Left lung (tissue), 10 donors: Measurements from ENCODE around the gene C17orf113. TPM values are rescaled to one million over a fixed set of nuclear protein-coding genes. Genes with fewer than 3 reads are reported as not detected.

ENCODE experiments used
- ATAC-seq: fragments of 200-7000 bp; cut with Tn5 transposase; one replicate; pipeline ENCODE4 v1.9.1; 2020; ENCODE audit warnings: moderate library complexity
- DNase-seq, 4 donors: peaks; one replicate each; pipeline ENCODE4 v3.0.0-alpha.2; 2013 to 2020
- H3K27ac ChIP-seq, 2 donors: fragments of 200-600 bp; sonication (generic) in 1 of 2; one replicate each; pipeline versions ENCODE4 v1.5.0 to v1.8.0; 2020 to 2021
- H3K27me3 ChIP-seq, 2 donors: fragments of 200-600 bp; sonication (generic) in 1 of 2; one replicate each; pipeline versions ENCODE4 v1.5.0 to v1.8.0; 2020 to 2021
- H3K36me3 ChIP-seq, 2 donors: fragments of 200-600 bp; sonication (generic) in 1 of 2; one replicate each; pipeline versions ENCODE4 v1.5.0 to v1.8.0; 2020 to 2021
- H3K4me1 ChIP-seq, 2 donors: fragments of 200-600 bp; one replicate each; pipeline ENCODE4 v1.8.0; 2021
- H3K4me3 ChIP-seq, 2 donors: fragments of 200-600 bp; sonication (generic) in 1 of 2; one replicate each; pipeline versions ENCODE4 v1.5.0 to v1.8.0; 2020 to 2021; ENCODE audit warnings: mild to moderate bottlenecking in 1 of 2
- H3K9me3 ChIP-seq, 2 donors: fragments of 200-600 bp; sonication (generic) in 1 of 2; one replicate each; pipeline versions ENCODE4 v1.5.0 to v1.8.0; 2020 to 2021
- intact Hi-C, 2 donors: fragments of 100-400 bp; cut with DNase I; formaldehyde crosslinking; loops; one replicate each; pipeline versions ENCODE4 v1.11.2 to v1.14.2; 2022
- polyA plus RNA-seq, 6 donors: library from polyadenylated mRNA; unstranded; fragments of 120-200 nt; gene quantifications; one replicate each; pipeline ENCODE4 v1.2.1, GENCODE V29; 2013; ENCODE audit not compliant: insufficient read length in 6 of 6
- total RNA-seq, 2 donors: library from RNA; stranded (reverse); fragmentation: NEBNext Ultra II Directional; extraction: Animal tissue kit (Norgen Biotek cat#: 25700); gene quantifications; one replicate each; pipeline ENCODE4 v1.2.1, GENCODE V29; 2021
- TF ChIP-seq, protein P1 (sequence below), 2 donors: fragments of 200-600 bp; sonication (generic) in 1 of 2; IDR thresholded peaks; one replicate each; pipeline versions ENCODE4 v1.5.0 to v1.8.0; 2021; ENCODE audit warnings: antibody characterized with exemption in 2 of 2
- donor health status: DM: no; HTN: yes; CAD: no.
- donor health status: DM: no; HTN: no; CAD: no.

The C17orf113 gene
- total and polyA plus RNA-seq, 8 donors: 0.58 to 5.2 (median 4.3) TPM

GRCh38 chr17:42056635-42057034 is 6.2 kb upstream of the C17orf113 start:
- H3K36me3 ChIP-seq: no peaks in the 10 kb centered on the region
- H3K27ac ChIP-seq: no peak overlapping the region
- no peaks in the 10 kb centered on the region for H3K9me3 ChIP-seq
- TF ChIP-seq, protein P1, sequence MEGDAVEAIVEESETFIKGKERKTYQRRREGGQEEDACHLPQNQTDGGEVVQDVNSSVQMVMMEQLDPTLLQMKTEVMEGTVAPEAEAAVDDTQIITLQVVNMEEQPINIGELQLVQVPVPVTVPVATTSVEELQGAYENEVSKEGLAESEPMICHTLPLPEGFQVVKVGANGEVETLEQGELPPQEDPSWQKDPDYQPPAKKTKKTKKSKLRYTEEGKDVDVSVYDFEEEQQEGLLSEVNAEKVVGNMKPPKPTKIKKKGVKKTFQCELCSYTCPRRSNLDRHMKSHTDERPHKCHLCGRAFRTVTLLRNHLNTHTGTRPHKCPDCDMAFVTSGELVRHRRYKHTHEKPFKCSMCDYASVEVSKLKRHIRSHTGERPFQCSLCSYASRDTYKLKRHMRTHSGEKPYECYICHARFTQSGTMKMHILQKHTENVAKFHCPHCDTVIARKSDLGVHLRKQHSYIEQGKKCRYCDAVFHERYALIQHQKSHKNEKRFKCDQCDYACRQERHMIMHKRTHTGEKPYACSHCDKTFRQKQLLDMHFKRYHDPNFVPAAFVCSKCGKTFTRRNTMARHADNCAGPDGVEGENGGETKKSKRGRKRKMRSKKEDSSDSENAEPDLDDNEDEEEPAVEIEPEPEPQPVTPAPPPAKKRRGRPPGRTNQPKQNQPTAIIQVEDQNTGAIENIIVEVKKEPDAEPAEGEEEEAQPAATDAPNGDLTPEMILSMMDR (IDR thresholded peaks at IDR 0.05): no peak
- H3K27me3 ChIP-seq: peaks cover 0 to 25% of the 10 kb centered on the region in 2 donors
- H3K4me3 ChIP-seq: no peak overlapping the region
- intact Hi-C loops: no loop called here
- H3K4me1 ChIP-seq: peaks cover 0 to 1% of the 10 kb centered on the region in 2 donors
- DNase-seq: no peak
- ATAC-seq: no peak

DNA sequence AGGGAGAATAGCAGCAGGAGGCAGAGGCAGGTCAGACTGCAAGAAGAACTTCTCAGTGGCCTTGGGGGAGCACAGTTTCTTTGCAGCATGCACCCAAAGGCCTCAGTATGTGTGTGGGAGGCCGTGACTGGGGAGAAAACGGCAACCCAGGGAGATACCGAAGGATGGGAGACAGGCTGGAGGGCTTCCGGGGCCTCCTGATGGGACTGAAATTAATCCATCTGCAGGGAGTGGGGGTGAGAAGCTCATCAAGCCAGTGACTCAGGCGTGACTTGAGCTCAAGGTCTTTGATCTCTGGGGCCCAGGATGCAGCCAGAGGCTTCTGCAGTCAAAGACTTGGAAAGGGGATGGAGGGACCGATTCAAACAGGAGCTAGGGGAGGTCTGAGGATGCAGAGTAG is 5.1 kb upstream of the C17orf113 start:
- peaks cover 0 to 33% of the 10 kb centered on the region in 2 donors for H3K27me3 ChIP-seq
- peaks cover 0 to 13% of the 10 kb centered on the region in 2 donors for H3K4me1 ChIP-seq
- DNase-seq (no peak), ATAC-seq (no peak)
- intact Hi-C loops: no loop called here
- no peaks in the 10 kb centered on the region for H3K36me3 ChIP-seq
- TF ChIP-seq, protein P1 (IDR thresholded peaks at IDR 0.05): no peak
- no peak overlapping the region for H3K4me3 ChIP-seq
- H3K27ac ChIP-seq: no peak overlapping the region
- no peaks in the 10 kb centered on the region for H3K9me3 ChIP-seq

- intact Hi-C loops: no loop called here
- ATAC-seq (no peak), DNase-seq (no peak)
- Histone ChIP-seq H3K27me3 (peaks cover 0 to 36% of the 10 kb centered on the region in 2 donors), H3K36me3 (no peaks in the 10 kb centered on the region), H3K9me3 (no peaks in the 10 kb centered on the region), H3K4me3 (no peak overlapping the region), H3K27ac (no peak overlapping the region), H3K4me1 (peaks cover 0 to 17% of the 10 kb centered on the region in 2 donors)
- TF ChIP-seq, protein P1 (IDR thresholded peaks at IDR 0.05): no peak
These were observed 4.6 kb upstream of the C17orf113 start for GRCh38 chr17:42055027-42055426.

DNA sequence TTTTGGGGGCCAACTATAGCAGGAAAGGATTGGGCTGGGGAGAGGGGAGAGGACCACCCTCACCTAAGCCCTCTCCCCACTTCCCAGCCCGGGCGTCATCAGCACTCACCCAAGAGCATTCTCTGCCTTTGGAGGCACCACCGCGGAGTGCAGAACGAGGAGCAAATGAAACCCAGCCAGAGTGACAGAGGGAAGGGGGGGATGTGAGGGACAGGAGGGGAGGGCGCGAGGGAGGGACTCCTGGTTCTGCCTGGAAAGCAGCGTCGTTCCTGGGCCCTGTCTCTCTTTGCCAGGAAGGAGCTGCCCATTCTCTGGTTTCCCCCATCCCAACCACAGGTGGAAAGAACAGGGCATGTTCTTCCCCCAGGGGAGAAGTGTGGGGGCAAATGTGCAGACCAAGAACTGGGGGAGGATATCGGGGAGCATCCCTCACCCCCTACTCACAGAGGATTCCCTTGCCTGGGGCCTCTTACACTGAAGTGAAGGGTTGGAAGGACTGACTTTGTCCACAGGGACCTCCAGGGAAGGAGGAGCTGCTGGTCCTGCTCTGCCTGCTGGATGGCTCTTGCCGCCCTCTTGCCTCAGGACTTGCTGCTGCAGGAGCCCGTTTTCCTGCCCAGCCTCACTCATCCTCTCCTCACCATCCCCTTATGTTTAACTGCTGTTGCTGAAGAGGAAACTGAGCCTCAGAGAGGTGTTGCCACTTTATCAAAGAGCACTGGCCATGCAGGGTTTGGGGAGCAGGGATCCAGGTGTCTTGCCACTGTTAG is 3.5 kb upstream of the C17orf113 start:
- no peaks in the 10 kb centered on the region for H3K36me3 ChIP-seq
- intact Hi-C loops: no loop called here
- no peaks in the 10 kb centered on the region for H3K9me3 ChIP-seq
- ATAC-seq (no peak), DNase-seq (no peak)
- H3K4me1 ChIP-seq: peaks cover 0 to 21% of the 10 kb centered on the region in 2 donors
- TF ChIP-seq, protein P1 (IDR thresholded peaks at IDR 0.05): no peak
- H3K27me3 ChIP-seq: peaks cover 0 to 37% of the 10 kb centered on the region in 2 donors
- H3K27ac ChIP-seq: no peak overlapping the region
- no peak overlapping the region for H3K4me3 ChIP-seq

GRCh38 chr17:42052346-42052877 is 2.0 kb upstream of the C17orf113 start:
- no peaks in the 10 kb centered on the region for H3K9me3 ChIP-seq
- no peaks in the 10 kb centered on the region for H3K36me3 ChIP-seq
- peaks cover 0 to 37% of the 10 kb centered on the region in 2 donors for H3K27me3 ChIP-seq
- ATAC-seq: no peak
- no peak overlapping the region for H3K27ac ChIP-seq
- TF ChIP-seq, protein P1 (IDR thresholded peaks at IDR 0.05): no peak
- no peak for DNase-seq
- no peak overlapping the region for H3K4me3 ChIP-seq
- H3K4me1 ChIP-seq: peaks cover 0 to 21% of the 10 kb centered on the region in 2 donors
- intact Hi-C loops: no loop called here
